A549 (cell line): ENCODE data around the gene DGKD. TPM values are rescaled to one million over a fixed set of nuclear protein-coding genes. Genes with fewer than 3 reads are reported as not detected.

Source experiments
- ATAC-seq, 2 experiments: fragments of 200-7000 bp in 1 of 2; fragments of >200 bp in 1 of 2; cut with Nextera tagmentation in 1 of 2; cut with Tn5 transposase in 1 of 2; 3 replicates each; pipeline versions ENCODE4 v1.8.0 to v1.9.1; 2018 to 2020; ENCODE audit warnings: mild to moderate bottlenecking in 1 of 2, moderate library complexity in 1 of 2
- CTCF ChIA-PET: fragments of 300-600 bp; sonication (Branson Sonifier 250); formaldehyde crosslinking; extraction: SDS; loops from one replicate; lab custom pipeline; 2021; ENCODE audit warnings: antibody characterized with exemption, inconsistent platforms; lab: Yijun Ruan, JAX
- POLR2A ChIA-PET: fragments of 350-600 bp; formaldehyde crosslinking; extraction: SDS; loops from one replicate; lab custom pipeline; 2021; ENCODE audit warnings: antibody characterized with exemption, inconsistent platforms; lab: Yijun Ruan, JAX
- DNase-seq, 2 experiments: peaks; one replicate each; pipeline versions ENCODE4 v3.0.0 to v3.0.0-alpha.2; 2011 to 2016; ENCODE audit warnings: low read depth in 1 of 2, low spot score in 1 of 2
- FAIRE-seq: peaks from 2 replicates; lab custom pipeline; 2011; peaks lifted over from hg19 to GRCh38; lab: Jason Lieb, UNC
- H3K27ac ChIP-seq, 2 experiments: fragments of >200 bp; sonication (Bioruptor Twin); formaldehyde crosslinking; 3 replicates each; pipeline ENCODE4 v1.5.1; 2016 to 2017
- H3K4me1 ChIP-seq: fragments of >200 bp; sonication (Bioruptor Twin); formaldehyde crosslinking; 3 replicates; pipeline ENCODE4 v1.6.1; 2016
- H3K4me2 ChIP-seq: fragments of >200 bp; sonication (Bioruptor Twin); formaldehyde crosslinking; 3 replicates; pipeline ENCODE4 v1.6.1; 2016
- H3K4me3 ChIP-seq: fragments of >200 bp; sonication (Bioruptor Twin); formaldehyde crosslinking; 3 replicates; pipeline ENCODE4 v1.5.1; 2016
- H3K9me3 ChIP-seq: fragments of >200 bp; sonication (Bioruptor Twin); formaldehyde crosslinking; 3 replicates; pipeline ENCODE4 v1.6.1; 2016
- CEBPB ChIP-seq, 2 experiments: fragments of >200 bp in 1 of 2; sonication (Bioruptor Twin) in 1 of 2; formaldehyde crosslinking in 1 of 2; IDR thresholded peaks; 2 replicates each; pipeline ENCODE4 v1.6.1; 2012 to 2016
- CHD2 ChIP-seq: fragments of 150-350 bp; IDR thresholded peaks from 2 replicates; pipeline ENCODE4 v1.6.1; 2014; ENCODE audit warnings: low read length; ENCODE audit not compliant: partially characterized antibody
- FOSL2 ChIP-seq, 2 experiments: fragments of 450-650 bp in 1 of 2; fragments of >200 bp in 1 of 2; sonication (Bioruptor Twin) in 1 of 2; formaldehyde crosslinking; IDR thresholded peaks; 2 replicates each; pipeline versions ENCODE4 v1.5.0 to v1.6.1; 2016 to 2020; ENCODE audit warnings: mild to moderate bottlenecking in 1 of 2, moderate library complexity in 1 of 2
- FOXS1 ChIP-seq: fragments of 250-450 bp; sonication (Bioruptor Pico); IDR thresholded peaks from 2 replicates; pipeline ENCODE4 v1.5.0; 2020; ENCODE audit warnings: mild to moderate bottlenecking, moderate library complexity
- HOXB13 ChIP-seq: fragments of 250-450 bp; sonication (Bioruptor Pico); IDR thresholded peaks from 2 replicates; pipeline ENCODE4 v1.5.0; 2020; ENCODE audit warnings: low read depth, mild to moderate bottlenecking, moderate library complexity
- HOXB5 ChIP-seq: fragments of 250-450 bp; sonication (Bioruptor Pico); IDR thresholded peaks from 2 replicates; pipeline ENCODE4 v1.5.0; 2020; ENCODE audit warnings: mild to moderate bottlenecking, moderate library complexity
- JUN ChIP-seq, 2 experiments: fragments of >200 bp; sonication (Bioruptor Twin); formaldehyde crosslinking; IDR thresholded peaks; 2 replicates in 1 of 2; 3 replicates in 1 of 2; pipeline ENCODE4 v1.6.1; 2016 to 2017
- MAFK ChIP-seq: fragments of 450-650 bp; IDR thresholded peaks from 2 replicates; pipeline ENCODE4 v1.6.1; 2014; ENCODE audit not compliant: partially characterized antibody
- POLR2A ChIP-seq: IDR thresholded peaks from 2 replicates; pipeline ENCODE4 v1.6.1; 2012; ENCODE audit warnings: mild to moderate bottlenecking, low read length
- RFX5 ChIP-seq: fragments of 450-650 bp; IDR thresholded peaks from 2 replicates; pipeline ENCODE4 v1.7.1; 2014; ENCODE audit warnings: antibody characterized with exemption, mild to moderate bottlenecking, moderate library complexity
- USF2 ChIP-seq: fragments of 450-650 bp; IDR thresholded peaks from 2 replicates; pipeline ENCODE4 v1.6.1; 2014; ENCODE audit warnings: antibody characterized with exemption
- ZC3H11A ChIP-seq: fragments of 450-650 bp; IDR thresholded peaks from 2 replicates; pipeline ENCODE4 v1.6.1; 2014; ENCODE audit warnings: antibody characterized with exemption, mild to moderate bottlenecking
- WGBS: methylation state at CpG from one replicate; pipeline ENCODE4 v1.1.6; 2017; ENCODE audit errors: missing lambda C conversion rate; 5-methylcytosine and 5-hydroxymethylcytosine counted together
- polyA plus RNA-seq, 4 experiments: library from polyadenylated mRNA; depleted of rRNA in 3 of 4; stranded (reverse); fragments of >200 nt; fragmentation: RNase III in 1 of 4; extraction: RNeasy Plus Mini Kit Qiagen cat#74134 plus additional on column Dnase treatment in 1 of 4; gene quantifications; 2 replicates in 3 of 4; 3 replicates in 1 of 4; pipeline ENCODE4 v1.2.3, GENCODE V29; 2011 to 2017
- TF ChIP-seq, protein P1 (sequence below): fragments of >200 bp; sonication (Bioruptor Twin); formaldehyde crosslinking; IDR thresholded peaks from 2 replicates; pipeline ENCODE4 v1.6.1; 2016
- TF ChIP-seq, protein P2 (sequence below): IDR thresholded peaks from 2 replicates; pipeline ENCODE4 v1.6.1; 2012
- TF ChIP-seq, protein P3 (sequence below): fragments of >200 bp; sonication (Bioruptor Twin); formaldehyde crosslinking; IDR thresholded peaks from 3 replicates; pipeline ENCODE4 v1.5.1; 2016
- TF ChIP-seq, protein P4 (sequence below): IDR thresholded peaks from 2 replicates; pipeline ENCODE4 v1.6.1; 2012; ENCODE audit warnings: low read depth, borderline replicate concordance
- TF ChIP-seq, protein P5 (sequence below): fragments of 250-450 bp; sonication (Bioruptor Pico); IDR thresholded peaks from 2 replicates; pipeline ENCODE4 v1.5.0; 2020; ENCODE audit warnings: low read depth, mild to moderate bottlenecking, moderate library complexity
- TF ChIP-seq, protein P6 (sequence below): fragments of 250-450 bp; sonication (Bioruptor Pico); IDR thresholded peaks from 2 replicates; pipeline ENCODE4 v1.5.0; 2021; ENCODE audit warnings: mild to moderate bottlenecking, moderate library complexity, borderline replicate concordance

DGKD gene
- polyA plus RNA-seq, 2 of the 4 experiments (the other 2 are of a cell fraction): 68.8 to 99.6 TPM

DNA sequence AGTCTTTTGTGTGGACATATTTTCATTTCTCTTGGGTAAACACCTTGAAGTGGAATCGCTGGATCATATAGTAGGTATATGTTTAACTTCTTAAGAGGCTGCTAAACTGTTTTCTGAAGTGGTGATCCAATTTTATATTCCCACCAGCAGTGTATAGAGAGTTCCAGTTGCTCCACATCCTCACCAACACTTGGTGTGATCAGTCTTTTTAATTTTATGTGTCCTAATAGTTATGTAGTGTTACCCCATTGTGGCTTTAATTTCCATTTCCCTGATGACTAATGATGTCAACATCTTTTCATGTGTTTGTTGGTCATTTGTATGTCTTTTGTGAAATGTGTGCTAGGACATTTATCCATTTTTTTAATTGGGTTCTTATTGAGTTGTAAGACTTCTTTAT is 56.9 kb downstream of the DGKD start:
- CTCF ChIA-PET: interaction anchor here (1.2 kb wide), 1 partner anchor 11 kb away, joined by 5 read pairs; no protein-coding TSS in a partner anchor
- DNase-seq: no peak
- 91% methylated on average over 1 of the region's 1 CpG for WGBS
- H3K4me2 ChIP-seq: no peak overlapping the region
- no peak for ATAC-seq
- TF ChIP-seq, protein P1, sequence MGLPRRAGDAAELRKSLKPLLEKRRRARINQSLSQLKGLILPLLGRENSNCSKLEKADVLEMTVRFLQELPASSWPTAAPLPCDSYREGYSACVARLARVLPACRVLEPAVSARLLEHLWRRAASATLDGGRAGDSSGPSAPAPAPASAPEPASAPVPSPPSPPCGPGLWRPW: peak; percentile 46; the same call in 1 of the 2 replicates
- TF ChIP-seq, protein P2, sequence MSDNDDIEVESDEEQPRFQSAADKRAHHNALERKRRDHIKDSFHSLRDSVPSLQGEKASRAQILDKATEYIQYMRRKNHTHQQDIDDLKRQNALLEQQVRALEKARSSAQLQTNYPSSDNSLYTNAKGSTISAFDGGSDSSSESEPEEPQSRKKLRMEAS: no peak
- TF ChIP-seq FOSL2 (IDR thresholded peaks at IDR 0.05) (no peak), FOSL2 (CRISPR knock-in tag; IDR thresholded peaks at IDR 0.05) (peak; percentile 53)
- H3K27ac ChIP-seq: peak overlapping the region; percentile 54 to 95; a peak in 5 of 6 replicates
- POLR2A ChIA-PET: no interaction called here
- no peak overlapping the region for H3K4me3 ChIP-seq
- no peak for FAIRE-seq
- peaks cover 25% of the 10 kb centered on the region for H3K9me3 ChIP-seq
- peaks cover 66% of the 10 kb centered on the region for H3K4me1 ChIP-seq

- TF ChIP-seq POLR2A: no peak
- no peak for TF ChIP-seq USF2
- peak; percentile 58; the same call in 1 of the 2 replicates for TF ChIP-seq HOXB13 (CRISPR knock-in tag)
- TF ChIP-seq CHD2: no peak
- no peak for TF ChIP-seq FOSL2 (IDR thresholded peaks at IDR 0.05)
- TF ChIP-seq FOSL2 (CRISPR knock-in tag; IDR thresholded peaks at IDR 0.05): peak; percentile 63
- TF ChIP-seq CEBPB (IDR thresholded peaks at IDR 0.05): peak in 1 of 2 experiments; percentile 55; a peak in 2 of 4 replicates
- TF ChIP-seq, protein P3, sequence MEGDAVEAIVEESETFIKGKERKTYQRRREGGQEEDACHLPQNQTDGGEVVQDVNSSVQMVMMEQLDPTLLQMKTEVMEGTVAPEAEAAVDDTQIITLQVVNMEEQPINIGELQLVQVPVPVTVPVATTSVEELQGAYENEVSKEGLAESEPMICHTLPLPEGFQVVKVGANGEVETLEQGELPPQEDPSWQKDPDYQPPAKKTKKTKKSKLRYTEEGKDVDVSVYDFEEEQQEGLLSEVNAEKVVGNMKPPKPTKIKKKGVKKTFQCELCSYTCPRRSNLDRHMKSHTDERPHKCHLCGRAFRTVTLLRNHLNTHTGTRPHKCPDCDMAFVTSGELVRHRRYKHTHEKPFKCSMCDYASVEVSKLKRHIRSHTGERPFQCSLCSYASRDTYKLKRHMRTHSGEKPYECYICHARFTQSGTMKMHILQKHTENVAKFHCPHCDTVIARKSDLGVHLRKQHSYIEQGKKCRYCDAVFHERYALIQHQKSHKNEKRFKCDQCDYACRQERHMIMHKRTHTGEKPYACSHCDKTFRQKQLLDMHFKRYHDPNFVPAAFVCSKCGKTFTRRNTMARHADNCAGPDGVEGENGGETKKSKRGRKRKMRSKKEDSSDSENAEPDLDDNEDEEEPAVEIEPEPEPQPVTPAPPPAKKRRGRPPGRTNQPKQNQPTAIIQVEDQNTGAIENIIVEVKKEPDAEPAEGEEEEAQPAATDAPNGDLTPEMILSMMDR: peak; percentile 7; the same call in 1 of the 3 replicates
- Histone ChIP-seq H3K27ac (peak overlapping the region; percentile 95 to 99), H3K4me2 (no peak overlapping the region; the same call in 2 of the 3 replicates), H3K4me1 (peaks cover 77% of the 10 kb centered on the region), H3K4me3 (no peak overlapping the region), H3K9me3 (peaks cover 25% of the 10 kb centered on the region)
- ChIA-PET CTCF (interaction anchor here (23.2 kb wide), 1 partner anchor 31 kb away, joined by 356 read pairs; no protein-coding TSS in a partner anchor), POLR2A (no interaction called here)
- no peak for FAIRE-seq
- no peak for ATAC-seq
- WGBS: 80% methylated on average over 3 of the region's 3 CpGs
- DNase-seq: no peak
Observed at GRCh38 chr2:233412405-233412804, 58.1 kb downstream of the DGKD start.

- ATAC-seq: peak in 1 of 2 experiments; percentile 12; a peak in 3 of 6 replicates
- POLR2A ChIA-PET: interaction anchor here (0.6 to 2.1 kb wide), 3 partner anchors 9 to 344 kb away, joined by 3 to 17 read pairs (median 7); no protein-coding TSS in a partner anchor
- 16% methylated on average over 4 of the region's 4 CpGs for WGBS
- peak in 1 of 2 experiments; percentile 67 for DNase-seq
- no peak for FAIRE-seq
- Histone ChIP-seq H3K27ac (peak overlapping the region; percentile 95 to 99), H3K9me3 (peaks cover 25% of the 10 kb centered on the region), H3K4me1 (peaks cover 77% of the 10 kb centered on the region), H3K4me3 (no peak overlapping the region), H3K4me2 (peak overlapping the region; percentile 90)
- TF ChIP-seq HOXB5 (CRISPR knock-in tag) (no peak), FOXS1 (CRISPR knock-in tag) (no peak), RFX5 (no peak), ZC3H11A (no peak), FOSL2 (IDR thresholded peaks at IDR 0.05) (no peak), FOSL2 (CRISPR knock-in tag; IDR thresholded peaks at IDR 0.05) (peak; percentile 8), JUN (IDR thresholded peaks at IDR 0.05) (no peak), MAFK (no peak), HOXB13 (CRISPR knock-in tag) (no peak), CEBPB (IDR thresholded peaks at IDR 0.05) (peak in 1 of 2 experiments; percentile 66; a peak in 2 of 4 replicates)
- TF ChIP-seq, protein P4, sequence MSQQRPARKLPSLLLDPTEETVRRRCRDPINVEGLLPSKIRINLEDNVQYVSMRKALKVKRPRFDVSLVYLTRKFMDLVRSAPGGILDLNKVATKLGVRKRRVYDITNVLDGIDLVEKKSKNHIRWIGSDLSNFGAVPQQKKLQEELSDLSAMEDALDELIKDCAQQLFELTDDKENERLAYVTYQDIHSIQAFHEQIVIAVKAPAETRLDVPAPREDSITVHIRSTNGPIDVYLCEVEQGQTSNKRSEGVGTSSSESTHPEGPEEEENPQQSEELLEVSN: no peak
- TF ChIP-seq, protein P5, sequence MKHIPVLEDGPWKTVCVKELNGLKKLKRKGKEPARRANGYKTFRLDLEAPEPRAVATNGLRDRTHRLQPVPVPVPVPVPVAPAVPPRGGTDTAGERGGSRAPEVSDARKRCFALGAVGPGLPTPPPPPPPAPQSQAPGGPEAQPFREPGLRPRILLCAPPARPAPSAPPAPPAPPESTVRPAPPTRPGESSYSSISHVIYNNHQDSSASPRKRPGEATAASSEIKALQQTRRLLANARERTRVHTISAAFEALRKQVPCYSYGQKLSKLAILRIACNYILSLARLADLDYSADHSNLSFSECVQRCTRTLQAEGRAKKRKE (CRISPR knock-in tag): peak; percentile 27; the same call in 1 of the 2 replicates
- TF ChIP-seq, protein P6, sequence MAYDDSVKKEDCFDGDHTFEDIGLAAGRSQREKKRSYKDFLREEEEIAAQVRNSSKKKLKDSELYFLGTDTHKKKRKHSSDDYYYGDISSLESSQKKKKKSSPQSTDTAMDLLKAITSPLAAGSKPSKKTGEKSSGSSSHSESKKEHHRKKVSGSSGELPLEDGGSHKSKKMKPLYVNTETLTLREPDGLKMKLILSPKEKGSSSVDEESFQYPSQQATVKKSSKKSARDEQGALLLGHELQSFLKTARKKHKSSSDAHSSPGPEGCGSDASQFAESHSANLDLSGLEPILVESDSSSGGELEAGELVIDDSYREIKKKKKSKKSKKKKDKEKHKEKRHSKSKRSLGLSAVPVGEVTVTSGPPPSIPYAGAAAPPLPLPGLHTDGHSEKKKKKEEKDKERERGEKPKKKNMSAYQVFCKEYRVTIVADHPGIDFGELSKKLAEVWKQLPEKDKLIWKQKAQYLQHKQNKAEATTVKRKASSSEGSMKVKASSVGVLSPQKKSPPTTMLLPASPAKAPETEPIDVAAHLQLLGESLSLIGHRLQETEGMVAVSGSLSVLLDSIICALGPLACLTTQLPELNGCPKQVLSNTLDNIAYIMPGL (CRISPR knock-in tag): no peak
- CTCF ChIA-PET: interaction anchor here (0.6 to 23.2 kb wide), 4 partner anchors 30 to 839 kb away, joined by 3 to 356 read pairs (median 12); no protein-coding TSS in a partner anchor
Observed at GRCh38 chr2:233413046-233413445, 58.8 kb downstream of the DGKD start.
